NCI-H2029 (cell line): Measurements from ENCODE around the gene CTRL.
A peak's percentile ranks its signal among the peaks of the same experiment; 100 is the strongest.

Experiments used
- DNase-seq: peaks from one replicate; lab custom pipeline; 2025; lab: John Stamatoyannopoulos, UW

The CTRL gene

GRCh38 chr16:67886387-67886786, 45.3 kb downstream of the CTRL start:
- no peak for DNase-seq

GRCh38 chr16:67885976-67886375, 45.7 kb downstream of the CTRL start:
- no peak for DNase-seq

GRCh38 chr16:67885545-67885944, 46.1 kb downstream of the CTRL start:
- no peak for DNase-seq

- peak; percentile 64 for DNase-seq
These were observed 47.0 kb downstream of the CTRL start, which contains the start of gene NRN1L for GRCh38 chr16:67884684-67885083. Gene NRN1L, plus strand, starts transcription at chr16:67884885. Its CDS starts 19 bp downstream, at chr16:67884904.

GRCh38 chr16:67883872-67884261, 47.8 kb downstream of the CTRL start:
- DNase-seq, result peak; percentile 37

GRCh38 chr16:67883146-67883871, 48.4 kb downstream of the CTRL start:
- DNase-seq, result no peak

- no peak for DNase-seq
These were observed 49.1 kb downstream of the CTRL start for GRCh38 chr16:67882374-67883145.

- DNase-seq, result no peak
These were observed 50.0 kb downstream of the CTRL start for GRCh38 chr16:67881621-67882161.

- no peak for DNase-seq
These were observed 51.1 kb downstream of the CTRL start for GRCh38 chr16:67880584-67880983.

- DNase-seq, result no peak
These were observed 51.7 kb downstream of the CTRL start for GRCh38 chr16:67879936-67880335.
